ENCODE data around the gene HSCB.

The HSCB gene

DNA sequence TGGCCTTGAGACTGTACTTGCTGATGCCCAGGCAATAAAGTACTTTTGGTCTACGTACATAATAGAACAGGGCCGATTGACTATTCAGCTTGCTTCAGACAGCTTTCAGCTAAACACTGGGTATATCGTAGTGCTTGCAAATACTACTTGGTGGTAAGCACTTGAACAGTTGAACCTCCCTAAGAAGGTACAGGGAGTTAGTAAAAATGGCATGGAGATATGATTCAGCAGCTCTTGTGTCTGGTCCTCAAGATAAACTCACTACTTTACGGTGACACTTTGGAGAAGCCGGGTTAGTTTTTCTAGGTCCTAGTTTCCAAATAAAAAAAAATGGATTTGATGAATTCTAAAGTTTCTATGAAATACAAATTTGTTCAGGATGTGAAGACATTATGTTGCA is 38.0 kb downstream of the HSCB start:
- TF ChIP-seq, protein P1, sequence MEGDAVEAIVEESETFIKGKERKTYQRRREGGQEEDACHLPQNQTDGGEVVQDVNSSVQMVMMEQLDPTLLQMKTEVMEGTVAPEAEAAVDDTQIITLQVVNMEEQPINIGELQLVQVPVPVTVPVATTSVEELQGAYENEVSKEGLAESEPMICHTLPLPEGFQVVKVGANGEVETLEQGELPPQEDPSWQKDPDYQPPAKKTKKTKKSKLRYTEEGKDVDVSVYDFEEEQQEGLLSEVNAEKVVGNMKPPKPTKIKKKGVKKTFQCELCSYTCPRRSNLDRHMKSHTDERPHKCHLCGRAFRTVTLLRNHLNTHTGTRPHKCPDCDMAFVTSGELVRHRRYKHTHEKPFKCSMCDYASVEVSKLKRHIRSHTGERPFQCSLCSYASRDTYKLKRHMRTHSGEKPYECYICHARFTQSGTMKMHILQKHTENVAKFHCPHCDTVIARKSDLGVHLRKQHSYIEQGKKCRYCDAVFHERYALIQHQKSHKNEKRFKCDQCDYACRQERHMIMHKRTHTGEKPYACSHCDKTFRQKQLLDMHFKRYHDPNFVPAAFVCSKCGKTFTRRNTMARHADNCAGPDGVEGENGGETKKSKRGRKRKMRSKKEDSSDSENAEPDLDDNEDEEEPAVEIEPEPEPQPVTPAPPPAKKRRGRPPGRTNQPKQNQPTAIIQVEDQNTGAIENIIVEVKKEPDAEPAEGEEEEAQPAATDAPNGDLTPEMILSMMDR (IDR thresholded peaks at IDR 0.05; ENCODE audit: extremely low read depth, missing control alignments): no peak
- no peak for DNase-seq (ENCODE audit: low spot score)

DNA sequence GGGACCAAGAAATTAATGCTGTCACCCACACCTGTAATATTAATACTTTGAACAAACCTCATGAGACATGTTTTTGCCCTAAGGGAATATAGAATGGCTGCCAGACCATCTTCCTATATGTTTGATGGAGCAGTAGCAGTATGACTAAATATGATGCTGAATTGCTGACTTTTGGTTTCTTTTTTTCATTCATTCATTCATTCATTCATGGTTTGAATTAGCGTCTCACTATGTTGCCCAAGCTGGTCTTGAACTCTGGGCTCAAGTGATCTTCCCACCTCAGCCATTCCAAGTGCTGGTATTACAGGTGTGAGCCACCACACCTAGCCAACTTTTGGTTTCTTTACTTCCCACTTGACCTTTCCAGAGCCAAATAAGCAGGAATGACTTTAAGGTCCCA is 38.5 kb downstream of the HSCB start:
- no peak for DNase-seq (ENCODE audit: low spot score)
- TF ChIP-seq, protein P1 (IDR thresholded peaks at IDR 0.05; ENCODE audit: extremely low read depth, missing control alignments): no peak

DNA sequence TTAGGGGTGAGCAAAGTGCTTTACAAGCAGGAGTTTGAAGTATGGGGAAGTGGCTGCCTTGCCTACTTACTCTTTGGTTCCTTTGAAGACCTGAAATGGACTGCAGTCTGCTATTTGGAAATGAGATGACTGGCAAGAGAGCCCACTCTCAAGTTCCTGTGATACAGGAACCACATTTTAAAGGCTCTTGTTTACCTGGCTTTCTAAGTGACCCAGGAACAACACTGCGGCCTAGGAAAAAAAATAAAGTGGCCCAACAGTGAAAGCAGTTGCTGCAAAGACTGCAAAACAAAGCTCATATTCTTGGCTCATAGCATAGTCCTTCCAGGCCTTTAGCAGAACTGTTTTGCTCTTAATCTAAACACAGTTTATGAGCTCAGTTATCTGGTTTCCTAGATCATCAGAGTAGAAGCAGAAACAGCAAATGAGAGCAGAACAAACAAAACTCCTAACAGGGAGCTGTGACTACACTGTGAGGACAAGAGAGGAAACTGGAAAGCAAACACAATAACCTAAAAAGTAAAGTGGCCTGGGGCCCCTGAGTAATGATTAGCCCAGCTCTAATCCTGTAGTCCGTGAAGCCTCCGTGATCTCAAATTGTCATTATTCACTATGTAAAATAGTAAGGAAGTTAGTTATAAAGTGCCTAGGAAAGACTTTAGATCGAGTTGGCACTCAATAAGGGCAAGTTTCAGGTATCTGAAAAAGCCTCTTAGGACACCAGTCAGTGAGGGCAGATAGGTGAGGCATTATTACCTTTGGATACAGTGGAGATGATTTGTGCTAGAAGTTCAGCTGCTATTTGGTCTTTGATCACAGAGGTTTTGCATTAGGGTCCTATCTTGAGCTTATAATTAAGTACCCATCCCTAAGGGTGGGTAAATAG is 42.2 kb downstream of the HSCB start:
- TF ChIP-seq, protein P1 (IDR thresholded peaks at IDR 0.05; ENCODE audit: extremely low read depth, missing control alignments): no peak
- no peak for DNase-seq (ENCODE audit: low spot score)

DNA sequence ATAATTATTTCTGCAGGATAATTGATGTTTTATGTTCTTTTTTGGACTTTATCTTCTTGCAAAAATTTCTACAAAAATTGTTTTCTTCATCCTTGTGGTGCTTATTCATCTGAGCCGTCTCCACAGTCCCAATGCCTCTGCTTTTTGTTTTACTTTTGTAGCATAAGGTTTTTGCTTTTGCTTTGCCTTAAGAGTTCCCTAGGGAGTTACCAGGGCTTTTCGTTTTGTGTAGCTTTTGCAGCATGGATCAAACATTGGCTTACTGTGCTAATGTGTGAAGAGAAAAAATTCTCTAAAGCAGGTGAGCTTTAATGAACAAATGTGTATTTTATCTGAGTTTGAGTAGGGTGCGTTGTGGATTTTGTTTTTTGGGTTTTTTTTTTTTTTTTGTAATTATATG is 46.8 kb downstream of the HSCB start:
- TF ChIP-seq, protein P1 (IDR thresholded peaks at IDR 0.05; ENCODE audit: extremely low read depth, missing control alignments): no peak
- no peak for DNase-seq (ENCODE audit: low spot score)

DNA sequence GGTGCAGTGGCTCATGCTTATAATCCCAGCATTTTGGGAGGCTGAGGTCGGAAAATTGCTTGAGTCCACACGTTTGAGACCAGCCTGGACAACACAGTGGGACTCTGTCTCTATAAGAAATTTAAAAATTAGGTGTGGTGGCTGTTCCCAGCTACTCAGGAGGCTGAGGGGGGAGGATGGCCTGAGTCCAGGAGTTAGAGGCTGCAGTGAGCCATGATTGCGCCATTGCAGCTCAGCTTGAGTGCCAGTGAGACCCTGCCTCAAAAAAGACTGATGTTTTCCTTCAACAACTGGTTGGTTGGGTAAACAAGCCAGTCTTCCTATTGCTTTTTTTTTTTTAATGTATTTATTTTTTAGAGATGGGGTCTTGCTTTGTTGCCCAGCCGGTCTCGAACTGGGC is 49.3 kb downstream of the HSCB start:
- no peak for DNase-seq (ENCODE audit: low spot score)
- TF ChIP-seq, protein P1 (IDR thresholded peaks at IDR 0.05; ENCODE audit: extremely low read depth, missing control alignments): no peak

DNA sequence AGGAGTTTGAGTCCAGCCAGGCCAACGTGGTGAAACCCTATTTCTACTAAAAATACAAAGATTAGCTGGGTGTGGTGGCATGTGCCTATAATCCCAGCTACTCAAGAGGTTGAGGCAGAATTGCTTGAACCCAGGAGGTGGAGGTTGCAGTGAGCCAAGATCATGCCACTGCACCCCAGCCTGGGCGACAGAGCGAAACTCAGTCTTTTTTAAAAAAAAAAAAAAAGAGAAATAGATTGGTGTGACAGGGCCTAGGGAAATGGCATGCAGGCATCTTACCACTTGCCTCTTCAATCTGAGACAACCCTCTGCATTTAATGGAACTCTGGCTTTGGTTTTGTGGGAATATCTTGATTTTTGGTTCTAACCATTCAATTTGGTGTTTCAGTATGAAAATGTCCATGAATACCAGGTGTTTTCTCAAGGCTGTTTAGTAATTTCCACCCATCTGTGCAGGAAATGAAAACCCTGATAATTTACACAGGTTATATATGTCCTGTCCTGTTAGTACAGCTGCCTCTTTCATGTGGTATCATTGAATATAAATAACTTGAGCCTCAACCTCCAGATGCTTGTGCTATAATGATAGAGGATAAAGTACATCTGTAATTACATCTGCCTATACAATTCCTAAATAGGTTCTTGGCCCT is 50.1 kb downstream of the HSCB start:
- TF ChIP-seq, protein P1 (IDR thresholded peaks at IDR 0.05; ENCODE audit: extremely low read depth, missing control alignments): no peak
- peak; percentile 66 for DNase-seq (ENCODE audit: low spot score)

All from GM20000 (cell line).